GM20000 (cell line): ENCODE data around the gene MAF.

Experiments used
- DNase-seq: peaks from one replicate; pipeline ENCODE4 v3.0.0; 2012; ENCODE audit warnings: low spot score
- TF ChIP-seq, protein P1 (sequence below): IDR thresholded peaks from 2 replicates; pipeline ENCODE4 v1.5.1; 2012; ENCODE audit warnings: mild to moderate bottlenecking, control low read depth; ENCODE audit errors: extremely low read depth, missing control alignments

The MAF gene

GRCh38 chr16:79603055-79603454 is 2.5 kb upstream of the MAF start:
- TF ChIP-seq, protein P1, sequence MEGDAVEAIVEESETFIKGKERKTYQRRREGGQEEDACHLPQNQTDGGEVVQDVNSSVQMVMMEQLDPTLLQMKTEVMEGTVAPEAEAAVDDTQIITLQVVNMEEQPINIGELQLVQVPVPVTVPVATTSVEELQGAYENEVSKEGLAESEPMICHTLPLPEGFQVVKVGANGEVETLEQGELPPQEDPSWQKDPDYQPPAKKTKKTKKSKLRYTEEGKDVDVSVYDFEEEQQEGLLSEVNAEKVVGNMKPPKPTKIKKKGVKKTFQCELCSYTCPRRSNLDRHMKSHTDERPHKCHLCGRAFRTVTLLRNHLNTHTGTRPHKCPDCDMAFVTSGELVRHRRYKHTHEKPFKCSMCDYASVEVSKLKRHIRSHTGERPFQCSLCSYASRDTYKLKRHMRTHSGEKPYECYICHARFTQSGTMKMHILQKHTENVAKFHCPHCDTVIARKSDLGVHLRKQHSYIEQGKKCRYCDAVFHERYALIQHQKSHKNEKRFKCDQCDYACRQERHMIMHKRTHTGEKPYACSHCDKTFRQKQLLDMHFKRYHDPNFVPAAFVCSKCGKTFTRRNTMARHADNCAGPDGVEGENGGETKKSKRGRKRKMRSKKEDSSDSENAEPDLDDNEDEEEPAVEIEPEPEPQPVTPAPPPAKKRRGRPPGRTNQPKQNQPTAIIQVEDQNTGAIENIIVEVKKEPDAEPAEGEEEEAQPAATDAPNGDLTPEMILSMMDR: no peak
- DNase-seq: no peak

DNA sequence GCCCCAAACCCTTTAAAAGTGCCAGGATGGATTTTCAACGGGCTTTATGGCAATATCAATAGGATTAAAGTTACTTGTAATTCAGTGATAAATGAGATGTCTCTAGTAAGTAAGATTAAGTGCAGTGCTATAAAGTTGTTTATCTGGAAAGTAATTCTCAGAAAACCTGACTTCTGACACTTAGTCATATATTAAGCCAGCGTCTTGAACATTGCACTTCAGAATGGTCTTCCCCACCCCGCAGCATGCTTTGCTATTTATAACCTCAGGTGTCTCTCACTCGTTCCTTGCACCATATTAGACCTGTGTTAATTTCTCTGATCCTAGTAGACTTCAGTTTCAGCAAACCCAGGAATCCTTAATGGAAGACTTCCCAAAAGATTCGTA is 2.1 kb upstream of the MAF start:
- TF ChIP-seq, protein P1: no peak
- DNase-seq: no peak

DNA sequence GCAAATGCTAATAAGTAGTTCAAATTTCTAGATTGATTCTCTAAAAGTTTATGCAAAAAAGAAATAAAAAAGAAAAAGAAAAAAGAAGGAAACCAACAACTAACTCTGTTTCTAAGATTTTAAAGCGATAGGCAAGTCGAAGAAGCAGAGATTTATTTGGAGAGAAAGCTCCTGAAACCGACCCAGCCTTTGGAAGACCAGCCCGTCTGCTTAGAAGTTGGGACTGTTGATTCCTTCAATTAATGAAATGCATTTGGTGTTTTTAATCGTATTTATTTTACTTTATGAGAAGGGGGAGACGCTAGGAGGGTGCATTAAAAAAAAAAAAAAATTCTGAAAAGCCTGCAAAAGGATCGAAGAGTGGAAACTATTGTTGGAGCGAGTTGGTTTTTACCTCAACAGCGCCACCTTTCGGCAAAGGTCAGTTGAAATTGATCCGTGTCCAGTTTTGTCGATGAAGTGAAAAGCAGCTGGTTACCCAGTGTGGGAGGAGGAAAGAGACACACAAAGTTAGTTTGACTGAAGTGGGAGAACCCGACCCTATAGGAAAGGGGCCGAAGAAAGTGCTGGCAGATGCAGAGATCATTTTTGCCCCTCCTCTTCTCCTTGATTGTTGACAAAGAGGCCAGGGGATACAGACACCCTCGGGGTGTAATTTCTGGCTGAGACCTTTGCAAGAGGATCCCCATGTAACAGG is 1.5 kb upstream of the MAF start:
- DNase-seq: peak; percentile 77
- TF ChIP-seq, protein P1: peak; percentile 63

GRCh38 chr16:79601092-79601930 is 774 bp upstream of the MAF start:
- TF ChIP-seq, protein P1: no peak
- DNase-seq: no peak

DNA sequence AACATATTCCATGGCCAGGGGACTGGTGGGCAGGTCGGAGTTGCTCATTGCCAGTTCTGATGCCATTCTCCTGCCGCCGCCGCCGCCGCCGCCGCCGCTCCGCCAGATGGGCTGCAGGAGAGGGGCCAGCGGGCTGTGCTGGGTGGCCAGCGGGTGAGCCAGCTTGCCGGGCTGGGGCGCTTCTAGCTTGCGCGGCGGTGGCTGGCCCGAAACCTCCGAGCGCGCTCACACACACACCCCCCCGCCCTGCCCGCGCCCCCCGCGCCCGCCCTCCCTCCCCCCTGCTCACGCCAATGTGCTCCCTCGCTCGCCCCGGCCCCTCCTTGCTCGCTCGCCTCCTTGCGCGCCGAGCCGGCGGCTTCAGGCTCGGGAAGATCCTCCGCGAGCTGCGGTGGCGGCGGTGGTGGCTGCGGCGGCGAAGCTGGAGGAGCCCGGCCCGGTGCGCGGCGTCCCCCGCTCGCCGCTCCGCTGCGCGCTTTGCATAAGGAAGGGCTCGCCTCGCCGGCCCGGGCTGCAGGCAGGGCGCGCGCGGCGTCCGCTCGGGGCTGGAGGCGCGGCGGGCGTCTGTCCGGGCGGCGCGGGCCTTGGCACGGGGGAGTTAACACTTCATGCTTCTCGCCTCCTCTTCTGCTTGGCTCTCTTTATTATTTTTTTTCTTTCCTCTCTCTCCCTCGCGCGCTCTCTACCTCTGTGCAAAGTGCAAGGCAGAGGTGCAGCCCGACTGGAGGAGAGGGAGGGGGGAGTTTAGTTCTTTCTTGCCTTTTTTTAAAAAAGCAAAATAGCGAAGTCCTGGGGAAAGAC is 500 bp downstream of the MAF start:
- DNase-seq: peak; percentile 55
- TF ChIP-seq, protein P1: no peak

GRCh38 chr16:79599256-79599836 is 1.2 kb downstream of the MAF start:
- TF ChIP-seq, protein P1: no peak
- peak; percentile 55 for DNase-seq
